Activated B cell treated with CpG ODN at 0.5 μM for 24 hours (primary cell): ENCODE measurements around the gene SEMA6B. TPM values are rescaled to one million over a fixed set of nuclear protein-coding genes. Genes with fewer than 3 reads are reported as not detected.

Source experiments
- ATAC-seq: fragments of 200-7000 bp; cut with Tn5 transposase; one replicate; pipeline ENCODE4 v1.10.0; 2021; ENCODE audit warnings: low read depth, mild to moderate bottlenecking, moderate library complexity
- CTCF ChIA-PET: fragments of 350-600 bp; sonication (Branson Sonifier 250); formaldehyde crosslinking; loops from one replicate; lab custom pipeline; 2021; ENCODE audit warnings: antibody characterized with exemption; lab: Charles Lee
- POLR2A ChIA-PET: fragments of 350-600 bp; sonication (Branson Sonifier 250); formaldehyde crosslinking; loops from one replicate; lab custom pipeline; 2021; ENCODE audit warnings: antibody characterized with exemption; lab: Charles Lee
- DNase-seq: peaks from one replicate; pipeline ENCODE4 v3.0.0; 2022
- H3K27ac Mint-ChIP-seq: one replicate; pipeline ENCODE4 v1.8.0; 2020; ENCODE audit warnings: mixed read lengths
- H3K27me3 Mint-ChIP-seq: one replicate; pipeline ENCODE4 v1.8.0; 2021; ENCODE audit warnings: mixed read lengths
- H3K36me3 Mint-ChIP-seq: one replicate; pipeline ENCODE4 v1.8.0; 2021; ENCODE audit warnings: low read depth, mixed read lengths
- H3K4me1 Mint-ChIP-seq: one replicate; pipeline ENCODE4 v1.8.0; 2021; ENCODE audit warnings: mixed read lengths
- H3K4me3 Mint-ChIP-seq: one replicate; pipeline ENCODE4 v1.8.0; 2020; ENCODE audit warnings: mild to moderate bottlenecking, mixed read lengths
- H3K9me3 Mint-ChIP-seq: one replicate; pipeline ENCODE4 v1.8.0; 2020; ENCODE audit warnings: mixed read lengths
- intact Hi-C: fragments of 100-400 bp; cut with micrococcal nuclease; formaldehyde crosslinking; loops from one replicate; pipeline ENCODE4 v1.15.1; 2024
- total RNA-seq: library from RNA; stranded (reverse); gene quantifications from 2 replicates; pipeline ENCODE4 v1.2.3, GENCODE V29; 2022
- TF ChIP-seq, protein P1 (sequence below): fragments of 200-600 bp; IDR thresholded peaks from one replicate; pipeline ENCODE4 v1.8.0; 2022; ENCODE audit warnings: antibody characterized with exemption, mild to moderate bottlenecking

The SEMA6B gene
- total RNA-seq, 1 donor from 2014 or later: 0.11 TPM

DNA sequence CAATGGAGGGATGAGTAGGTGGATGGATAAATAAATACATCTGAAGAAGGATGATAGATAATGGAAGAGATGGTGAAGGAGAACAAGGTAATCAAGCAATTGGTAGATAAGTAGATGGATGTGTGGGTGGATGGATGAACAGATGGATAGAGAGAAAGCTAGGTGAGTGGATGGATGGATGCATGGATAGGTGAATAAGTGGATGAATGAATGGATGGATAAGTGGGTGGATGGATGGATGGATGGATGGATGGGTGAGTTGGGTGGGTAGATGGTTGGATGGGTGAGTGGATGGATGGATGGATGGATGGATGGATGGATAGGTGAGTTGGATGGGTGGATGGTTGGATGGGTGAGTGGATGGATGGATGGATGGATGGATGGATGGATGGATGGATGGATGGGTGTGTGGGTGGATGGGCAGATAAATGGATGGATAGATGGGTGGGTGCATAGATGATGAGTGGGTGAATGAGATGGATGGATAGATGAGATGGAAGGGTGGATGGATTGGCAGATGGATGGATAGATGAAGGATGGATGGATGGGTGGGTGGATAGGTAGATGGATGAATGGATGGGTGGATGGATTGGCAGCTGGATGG, 6.3 kb downstream of the SEMA6B start:
- H3K27ac Mint-ChIP-seq: no peak overlapping the region

DNA sequence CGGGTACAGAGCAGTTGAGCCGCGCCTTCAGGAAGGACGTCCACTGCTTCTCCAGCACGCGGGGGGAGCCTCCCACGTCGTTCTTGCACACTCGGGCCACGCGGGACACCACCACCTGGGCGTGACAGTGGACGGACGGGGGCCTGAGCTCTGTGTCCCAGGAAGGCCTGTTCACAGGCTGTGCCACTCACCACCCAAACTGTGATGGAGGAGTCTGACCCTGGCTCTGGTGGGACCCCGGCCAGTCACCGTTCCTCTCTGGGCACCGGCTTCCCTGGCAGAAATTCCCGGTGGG, 7.0 kb downstream of the SEMA6B start:
- Mint-ChIP-seq H3K27me3 (peaks cover 2% of the 10 kb centered on the region), H3K36me3 (no peaks in the 10 kb centered on the region)

More for the DNA sequence above, 6.3 kb downstream of the SEMA6B start:
- peaks cover 2% of the 10 kb centered on the region for H3K27me3 Mint-ChIP-seq
- no peak overlapping the region for H3K4me3 Mint-ChIP-seq
- ChIA-PET CTCF (no interaction called here), POLR2A (no interaction called here)
- intact Hi-C loops: no loop called here
- H3K9me3 Mint-ChIP-seq: no peaks in the 10 kb centered on the region
- no peaks in the 10 kb centered on the region for H3K4me1 Mint-ChIP-seq
- H3K36me3 Mint-ChIP-seq: no peaks in the 10 kb centered on the region
- ATAC-seq (no peak), DNase-seq (no peak)
- TF ChIP-seq, protein P1, sequence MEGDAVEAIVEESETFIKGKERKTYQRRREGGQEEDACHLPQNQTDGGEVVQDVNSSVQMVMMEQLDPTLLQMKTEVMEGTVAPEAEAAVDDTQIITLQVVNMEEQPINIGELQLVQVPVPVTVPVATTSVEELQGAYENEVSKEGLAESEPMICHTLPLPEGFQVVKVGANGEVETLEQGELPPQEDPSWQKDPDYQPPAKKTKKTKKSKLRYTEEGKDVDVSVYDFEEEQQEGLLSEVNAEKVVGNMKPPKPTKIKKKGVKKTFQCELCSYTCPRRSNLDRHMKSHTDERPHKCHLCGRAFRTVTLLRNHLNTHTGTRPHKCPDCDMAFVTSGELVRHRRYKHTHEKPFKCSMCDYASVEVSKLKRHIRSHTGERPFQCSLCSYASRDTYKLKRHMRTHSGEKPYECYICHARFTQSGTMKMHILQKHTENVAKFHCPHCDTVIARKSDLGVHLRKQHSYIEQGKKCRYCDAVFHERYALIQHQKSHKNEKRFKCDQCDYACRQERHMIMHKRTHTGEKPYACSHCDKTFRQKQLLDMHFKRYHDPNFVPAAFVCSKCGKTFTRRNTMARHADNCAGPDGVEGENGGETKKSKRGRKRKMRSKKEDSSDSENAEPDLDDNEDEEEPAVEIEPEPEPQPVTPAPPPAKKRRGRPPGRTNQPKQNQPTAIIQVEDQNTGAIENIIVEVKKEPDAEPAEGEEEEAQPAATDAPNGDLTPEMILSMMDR: no peak

DNA sequence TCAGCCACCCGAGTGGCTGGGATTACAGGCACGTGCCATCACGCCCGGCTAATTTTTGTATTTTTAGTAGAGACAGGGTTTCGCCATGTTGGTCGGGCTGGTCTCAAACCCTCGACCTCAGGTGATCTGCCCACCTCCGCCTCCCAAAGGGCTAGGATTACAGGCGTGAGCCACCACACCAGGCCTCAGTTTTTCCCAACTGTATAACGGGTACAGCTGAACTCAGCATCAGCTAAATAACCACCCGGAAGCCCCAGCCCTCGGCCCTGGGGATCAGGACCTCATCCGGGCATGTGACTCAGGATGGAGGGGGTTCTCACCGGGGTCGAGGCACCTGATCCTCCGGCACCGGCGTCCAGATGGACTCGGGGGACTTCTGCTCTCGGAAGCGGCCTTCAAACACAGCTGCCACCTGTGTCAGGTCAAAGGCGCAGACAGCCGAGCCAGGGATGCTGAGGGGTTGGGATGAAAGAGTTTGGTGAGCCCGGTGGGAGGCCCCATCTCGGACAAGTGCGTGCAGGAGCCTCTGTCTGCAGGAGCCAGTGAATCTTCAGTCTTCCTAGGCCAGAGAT, 8.9 kb downstream of the SEMA6B start:
- H3K27ac Mint-ChIP-seq: no peak overlapping the region
- H3K9me3 Mint-ChIP-seq: no peaks in the 10 kb centered on the region
- TF ChIP-seq, protein P1: no peak
- ATAC-seq (no peak), DNase-seq (no peak)
- no peak overlapping the region for H3K4me3 Mint-ChIP-seq
- no peaks in the 10 kb centered on the region for H3K4me1 Mint-ChIP-seq
- ChIA-PET POLR2A (no interaction called here), CTCF (no interaction called here)
- intact Hi-C loops: no loop called here
- peaks cover 2% of the 10 kb centered on the region for H3K27me3 Mint-ChIP-seq
- H3K36me3 Mint-ChIP-seq: no peaks in the 10 kb centered on the region

More for the DNA sequence above, 7.0 kb downstream of the SEMA6B start:
- ChIA-PET POLR2A (no interaction called here), CTCF (no interaction called here)
- no peak overlapping the region for H3K27ac Mint-ChIP-seq
- intact Hi-C loops: no loop called here
- no peak overlapping the region for H3K4me3 Mint-ChIP-seq
- no peaks in the 10 kb centered on the region for H3K4me1 Mint-ChIP-seq
- DNase-seq (no peak), ATAC-seq (no peak)
- TF ChIP-seq, protein P1: no peak
- H3K9me3 Mint-ChIP-seq: no peaks in the 10 kb centered on the region

- H3K27ac Mint-ChIP-seq: no peak overlapping the region
- no peaks in the 10 kb centered on the region for H3K9me3 Mint-ChIP-seq
- no peak overlapping the region for H3K4me3 Mint-ChIP-seq
- intact Hi-C loops: no loop called here
- TF ChIP-seq, protein P1: no peak
- no peaks in the 10 kb centered on the region for H3K4me1 Mint-ChIP-seq
- H3K27me3 Mint-ChIP-seq: peaks cover 2% of the 10 kb centered on the region
- CTCF ChIA-PET: no interaction called here
- no peak for ATAC-seq
- POLR2A ChIA-PET: no interaction called here
- DNase-seq: no peak
- H3K36me3 Mint-ChIP-seq: no peaks in the 10 kb centered on the region
These were observed 9.5 kb downstream of the SEMA6B start for GRCh38 chr19:4550018-4550417.

GRCh38 chr19:4548238-4548584, 11.3 kb downstream of the SEMA6B start:
- ATAC-seq (no peak), DNase-seq (no peak)
- H3K36me3 Mint-ChIP-seq: no peaks in the 10 kb centered on the region
- peaks cover 2% of the 10 kb centered on the region for H3K27me3 Mint-ChIP-seq
- TF ChIP-seq, protein P1: no peak
- intact Hi-C loops: no loop called here
- H3K9me3 Mint-ChIP-seq: no peaks in the 10 kb centered on the region
- H3K4me3 Mint-ChIP-seq: no peak overlapping the region
- POLR2A ChIA-PET: no interaction called here
- H3K4me1 Mint-ChIP-seq: no peaks in the 10 kb centered on the region
- CTCF ChIA-PET: no interaction called here
- no peak overlapping the region for H3K27ac Mint-ChIP-seq
